Neural progenitor cell (in vitro differentiated cells): ENCODE measurements around the gene NCOA3. TPM values are rescaled to one million over a fixed set of nuclear protein-coding genes. Genes with fewer than 3 reads are reported as not detected.

ENCODE experiments used
- DNase-seq: peaks from one replicate; pipeline ENCODE4 v3.0.0-alpha.2; 2016; ENCODE audit warnings: low spot score
- H2AFZ ChIP-seq: fragments of 200-600 bp; sonication (generic); replicated peaks from 2 replicates; pipeline ENCODE4 v1.6.1; 2016; ENCODE audit warnings: antibody characterized with exemption
- H3F3A ChIP-seq: fragments of 200-600 bp; sonication (generic); 2 replicates; pipeline ENCODE4 v1.6.1; 2016; ENCODE audit warnings: antibody characterized with exemption, low read depth
- H3K27ac ChIP-seq: fragments of 200-600 bp; sonication (generic); 2 replicates; pipeline ENCODE4 v1.5.1; 2016; ENCODE audit warnings: mild to moderate bottlenecking
- H3K27me3 ChIP-seq: fragments of 200-600 bp; sonication (generic); 2 replicates; pipeline ENCODE4 v1.6.1; 2016; ENCODE audit warnings: mild to moderate bottlenecking, moderate library complexity
- H3K36me3 ChIP-seq: fragments of 200-600 bp; sonication (generic); 2 replicates; pipeline ENCODE4 v1.5.1; 2016
- H3K4me1 ChIP-seq: fragments of 200-600 bp; sonication (generic); 2 replicates; pipeline ENCODE4 v1.6.1; 2016; ENCODE audit warnings: mixed run types
- H3K4me2 ChIP-seq: fragments of 200-600 bp; sonication (generic); 2 replicates; pipeline ENCODE4 v1.6.1; 2016
- H3K4me3 ChIP-seq: fragments of 200-600 bp; sonication (generic); 2 replicates; pipeline ENCODE4 v1.5.1; 2016
- H3K79me2 ChIP-seq: fragments of 200-600 bp; sonication (generic); 2 replicates; pipeline ENCODE4 v1.6.1; 2016; ENCODE audit warnings: low read depth
- H3K9ac ChIP-seq: fragments of 200-600 bp; sonication (generic); 2 replicates; pipeline ENCODE4 v1.6.1; 2016
- H3K9me3 ChIP-seq: fragments of 200-600 bp; sonication (generic); 2 replicates; pipeline ENCODE4 v1.5.1; 2016; ENCODE audit warnings: low read depth
- H4K20me1 ChIP-seq: fragments of 200-600 bp; sonication (generic); 2 replicates; pipeline ENCODE4 v1.6.1; 2016; ENCODE audit warnings: low read depth
- H3K27ac Mint-ChIP-seq: 3 replicates; pipeline ENCODE4 v1.8.0; 2021; ENCODE audit warnings: mixed read lengths
- H3K27me3 Mint-ChIP-seq: 2 replicates; pipeline ENCODE4 v1.8.0; 2022; ENCODE audit warnings: low read depth, mild to moderate bottlenecking, inconsistent platforms, moderate library complexity, mixed read lengths; ENCODE audit not compliant: insufficient read depth
- H3K36me3 Mint-ChIP-seq: 3 replicates; pipeline ENCODE4 v1.8.0; 2021; ENCODE audit warnings: mixed read lengths
- H3K4me1 Mint-ChIP-seq: 3 replicates; pipeline ENCODE4 v1.8.0; 2021; ENCODE audit warnings: mixed read lengths
- H3K4me3 Mint-ChIP-seq: 3 replicates; pipeline ENCODE4 v1.8.0; 2021; ENCODE audit warnings: mild to moderate bottlenecking, moderate library complexity, mixed read lengths
- H3K9me3 Mint-ChIP-seq: 3 replicates; pipeline ENCODE4 v1.8.0; 2020; ENCODE audit warnings: mixed read lengths
- CTCF ChIP-seq: fragments of 200-600 bp; sonication (generic); IDR thresholded peaks from 2 replicates; pipeline ENCODE4 v1.5.1; 2017; ENCODE audit warnings: antibody characterized with exemption, mild to moderate bottlenecking
- EZH2 ChIP-seq: fragments of 200-600 bp; sonication (generic); IDR thresholded peaks from 2 replicates; pipeline ENCODE4 v1.6.1; 2017; ENCODE audit warnings: antibody characterized with exemption, mild to moderate bottlenecking, moderate library complexity
- EZH2phosphoT487 ChIP-seq: fragments of 200-600 bp; sonication (generic); IDR thresholded peaks from 2 replicates; pipeline ENCODE4 v1.6.1; 2017; ENCODE audit warnings: antibody characterized with exemption
- total RNA-seq: library from RNA; depleted of rRNA; stranded (reverse); fragments of >200 nt; gene quantifications from 2 replicates; pipeline ENCODE4 v1.2.3, GENCODE V29; 2015; ENCODE audit warnings: low replicate concordance

The NCOA3 gene
- total RNA-seq, 1 donor from 2014 or later = 64.5 TPM

DNA sequence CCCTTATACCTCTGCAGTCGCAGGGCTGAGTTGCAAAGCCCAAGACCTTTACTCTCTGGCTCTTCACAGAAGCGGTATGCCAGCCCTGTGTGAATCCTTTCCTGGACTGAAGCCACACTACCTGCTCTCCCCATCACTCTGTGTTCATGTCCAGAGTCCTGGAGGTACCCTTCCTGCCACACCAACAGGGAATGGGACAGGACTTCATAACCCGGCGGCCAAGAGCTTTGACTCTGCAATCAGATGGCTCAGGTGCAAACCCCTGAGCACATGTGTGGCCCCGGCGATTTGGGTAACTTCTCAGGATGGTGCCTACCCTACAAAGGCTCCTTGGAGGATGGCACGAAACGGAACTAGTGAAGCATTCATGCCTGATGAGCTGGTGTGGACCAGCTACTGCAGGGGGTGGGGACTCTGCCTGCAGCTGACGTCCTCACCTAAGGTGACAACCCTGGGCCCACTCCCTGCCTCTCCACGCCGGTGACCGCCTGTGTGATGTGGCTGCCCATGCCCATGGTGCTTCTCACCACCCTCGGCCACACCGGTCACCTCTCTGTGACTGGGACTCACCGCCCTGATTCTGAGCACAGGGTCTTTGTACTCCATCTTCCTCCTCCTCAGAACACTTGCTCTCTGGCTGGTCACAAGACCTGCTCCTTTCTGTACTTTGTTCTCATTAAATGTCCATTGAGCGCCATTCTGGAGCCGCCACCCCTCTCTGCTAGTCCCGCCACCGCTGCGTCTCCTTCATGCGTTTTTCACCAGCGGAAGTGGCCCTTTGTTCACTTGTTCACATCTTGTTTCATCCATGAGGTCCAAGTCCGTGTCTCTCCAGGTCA lies 166.8 kb downstream of the NCOA3 start:
- Histone ChIP-seq H3K4me1 (no peaks in the 10 kb centered on the region), H3K79me2 (no peaks in the 10 kb centered on the region), H3K4me3 (no peak overlapping the region), H3K27ac (no peak overlapping the region), H3K36me3 (no peaks in the 10 kb centered on the region), H3K4me2 (no peak overlapping the region), H3F3A (peaks cover under 1% of the 10 kb centered on the region), H4K20me1 (no peaks in the 10 kb centered on the region), H2AFZ (no peak overlapping the region), H3K27me3 (no peaks in the 10 kb centered on the region), H3K9me3 (no peaks in the 10 kb centered on the region), H3K9ac (no peak overlapping the region)
- DNase-seq = no peak
- Mint-ChIP-seq H3K9me3 (no peaks in the 10 kb centered on the region), H3K36me3 (peaks cover 3% of the 10 kb centered on the region), H3K4me3 (no peak overlapping the region), H3K4me1 (peaks cover 16% of the 10 kb centered on the region), H3K27ac (no peak overlapping the region), H3K27me3 (peaks cover 4% of the 10 kb centered on the region)
- TF ChIP-seq EZH2phosphoT487 (no peak), EZH2 (no peak), CTCF (no peak)

DNA sequence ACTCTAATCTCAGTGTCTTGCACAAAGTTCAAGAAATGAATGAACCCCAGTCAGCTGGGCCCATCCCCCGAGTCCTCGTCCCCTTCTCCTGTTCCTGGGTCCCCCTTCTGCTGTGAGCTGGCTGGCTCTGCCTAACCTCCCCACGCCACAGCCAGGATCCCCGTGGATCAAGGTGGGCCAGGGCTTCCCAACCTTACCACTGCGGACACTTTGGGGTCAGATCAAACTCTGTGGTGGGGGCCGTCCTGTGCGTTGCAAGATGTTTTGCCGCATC lies 167.4 kb downstream of the NCOA3 start:
- H2AFZ ChIP-seq = no peak overlapping the region
- H3K27me3 Mint-ChIP-seq = peaks cover 4% of the 10 kb centered on the region
- H3K4me1 Mint-ChIP-seq = peaks cover 10% of the 10 kb centered on the region
- no peaks in the 10 kb centered on the region for H3K9me3 ChIP-seq
- no peaks in the 10 kb centered on the region for H3K79me2 ChIP-seq
- no peaks in the 10 kb centered on the region for H3K27me3 ChIP-seq
- H3K36me3 Mint-ChIP-seq = peaks cover 3% of the 10 kb centered on the region
- H3F3A ChIP-seq = no peaks in the 10 kb centered on the region
- TF ChIP-seq EZH2phosphoT487 (no peak), CTCF (no peak), EZH2 (no peak)
- no peak overlapping the region for H3K9ac ChIP-seq
- H3K4me3 Mint-ChIP-seq = no peak overlapping the region
- H3K27ac ChIP-seq = no peak overlapping the region
- no peaks in the 10 kb centered on the region for H4K20me1 ChIP-seq
- no peaks in the 10 kb centered on the region for H3K4me1 ChIP-seq
- no peaks in the 10 kb centered on the region for H3K36me3 ChIP-seq
- no peaks in the 10 kb centered on the region for H3K9me3 Mint-ChIP-seq
- no peak for DNase-seq
- no peak overlapping the region for H3K4me3 ChIP-seq
- no peak overlapping the region for H3K27ac Mint-ChIP-seq
- H3K4me2 ChIP-seq = no peak overlapping the region

DNA sequence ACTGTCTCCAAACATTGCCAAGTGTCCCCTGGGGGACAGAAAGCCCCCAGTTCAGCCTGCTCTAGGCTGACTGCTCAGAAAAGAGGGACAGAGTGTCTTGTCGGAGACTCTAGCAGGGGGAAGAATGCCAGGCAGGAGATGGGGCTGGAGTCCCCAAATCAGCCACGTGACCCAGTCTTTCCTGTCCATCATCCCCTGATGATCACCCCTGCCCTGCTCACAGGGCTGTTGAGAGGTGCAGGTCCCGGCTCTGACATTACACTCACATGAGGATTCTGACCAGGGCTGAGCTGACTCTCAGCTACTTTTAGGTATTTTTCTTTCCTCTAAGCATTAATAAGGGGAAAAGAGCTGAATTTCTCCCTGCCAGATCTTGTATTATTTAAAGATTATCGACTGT lies 167.8 kb downstream of the NCOA3 start:
- no peak overlapping the region for H3K27ac Mint-ChIP-seq
- H3K36me3 Mint-ChIP-seq = peaks cover 3% of the 10 kb centered on the region
- H3K36me3 ChIP-seq = no peaks in the 10 kb centered on the region

More for the DNA sequence above, 167.8 kb downstream of the NCOA3 start:
- Histone ChIP-seq H3K4me2 (no peak overlapping the region), H3K79me2 (no peaks in the 10 kb centered on the region), H3K4me1 (no peaks in the 10 kb centered on the region), H3K27ac (no peak overlapping the region), H3K9ac (no peak overlapping the region), H4K20me1 (no peaks in the 10 kb centered on the region), H2AFZ (no peak overlapping the region), H3K27me3 (no peaks in the 10 kb centered on the region), H3K9me3 (no peaks in the 10 kb centered on the region), H3K4me3 (no peak overlapping the region), H3F3A (no peaks in the 10 kb centered on the region)
- Mint-ChIP-seq H3K9me3 (no peaks in the 10 kb centered on the region), H3K27me3 (peaks cover 4% of the 10 kb centered on the region), H3K4me3 (no peak overlapping the region), H3K4me1 (peaks cover 7% of the 10 kb centered on the region)
- no peak for DNase-seq
- no peak for TF ChIP-seq EZH2
- TF ChIP-seq EZH2phosphoT487 = no peak
- no peak for TF ChIP-seq CTCF
